LHCN-M2 (cell line): ENCODE results near the gene AMMECR1L. TPM values are rescaled to one million over a fixed set of nuclear protein-coding genes. Genes with fewer than 3 reads are reported as not detected.
"Not testable (repeated sequence)": the region's sequence is repeated elsewhere in the genome, so short reads cannot be mapped to it uniquely, and the experiment has no call there.

Source experiments
- DNase-seq: peaks from one replicate; pipeline ENCODE4 v3.0.0-alpha.2; 2012; ENCODE audit warnings: low read depth
- polyA plus RNA-seq: library from polyadenylated mRNA; unstranded; fragments of >200 nt; gene quantifications from one replicate; pipeline ENCODE4 v1.2.1, GENCODE V29; 2012; ENCODE audit warnings: missing spikeins
- total RNA-seq: library from RNA; depleted of rRNA; stranded (reverse); fragments of >200 nt; gene quantifications from 2 replicates; pipeline ENCODE4 v1.2.3, GENCODE V29; 2014; rRNA removed

The AMMECR1L gene
- 7.9 and 10.4 TPM in 2 replicates for total RNA-seq
- 7.8 TPM for polyA plus RNA-seq

DNA sequence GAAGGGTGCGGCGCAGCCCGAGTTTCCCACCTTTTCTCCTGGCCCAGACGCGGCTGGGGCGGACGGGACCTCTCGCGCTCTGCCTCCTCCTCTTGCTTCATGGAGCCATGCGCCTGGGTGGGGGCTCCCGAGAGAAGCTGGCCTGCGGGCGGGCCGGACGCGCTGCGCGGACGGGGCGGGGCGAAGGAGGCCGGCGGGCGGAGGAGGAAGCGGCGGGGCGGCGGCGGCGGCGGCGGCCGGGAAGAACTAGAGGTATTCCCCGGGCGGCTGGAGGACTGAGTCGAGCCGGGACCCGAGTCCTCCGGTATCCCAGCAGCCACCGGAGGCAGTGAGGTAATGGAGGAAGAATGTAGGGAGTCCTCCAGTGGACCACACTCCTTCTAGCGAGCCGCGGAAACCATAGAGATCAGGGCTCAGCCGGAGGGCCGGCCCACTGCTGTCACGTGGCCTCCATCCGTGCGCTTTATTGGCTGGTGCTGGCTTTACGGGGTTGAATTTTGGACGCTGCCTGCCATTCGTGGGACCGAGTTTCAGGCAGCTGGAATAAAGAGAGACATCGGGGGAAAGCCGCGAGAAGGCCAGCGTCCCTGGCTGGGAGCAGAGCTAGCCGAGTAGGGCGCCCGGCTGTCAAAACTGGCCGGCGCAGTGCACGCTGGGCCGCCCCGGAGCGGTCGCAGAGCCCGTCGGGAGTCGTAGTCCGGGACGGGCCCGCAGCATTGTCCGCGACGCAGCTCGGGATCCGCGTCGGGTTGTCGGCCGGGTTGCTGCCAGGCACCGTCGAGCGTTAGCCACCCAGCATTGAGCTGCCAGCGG, at the start of gene AMMECR1L:
AMMECR1L (minus strand) TSS at position 177 of the 813 bp plus-strand sequence. CDS start 11,722 bp downstream, outside the sequence.
- DNase-seq, result peak; percentile 62

DNA sequence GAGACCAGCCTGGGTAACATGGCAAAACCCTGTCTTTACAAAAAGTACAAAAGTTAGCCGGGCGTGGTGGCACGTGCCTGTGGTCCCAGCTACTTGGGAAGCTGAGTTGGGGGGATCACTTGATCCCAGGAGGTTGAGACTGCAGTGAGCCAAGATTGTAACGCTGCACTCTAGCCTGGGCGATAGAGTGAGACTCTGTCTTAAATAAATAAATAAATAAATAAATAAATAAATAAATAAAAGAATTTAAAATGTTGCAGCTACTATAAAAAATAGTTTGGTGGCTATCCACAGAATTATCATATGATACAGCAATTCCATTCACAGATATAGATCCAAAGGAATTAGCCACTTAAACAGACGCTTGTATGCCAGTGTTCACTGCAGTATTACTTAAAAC, 49.6 kb upstream of the AMMECR1L start:
- no peak for DNase-seq

DNA sequence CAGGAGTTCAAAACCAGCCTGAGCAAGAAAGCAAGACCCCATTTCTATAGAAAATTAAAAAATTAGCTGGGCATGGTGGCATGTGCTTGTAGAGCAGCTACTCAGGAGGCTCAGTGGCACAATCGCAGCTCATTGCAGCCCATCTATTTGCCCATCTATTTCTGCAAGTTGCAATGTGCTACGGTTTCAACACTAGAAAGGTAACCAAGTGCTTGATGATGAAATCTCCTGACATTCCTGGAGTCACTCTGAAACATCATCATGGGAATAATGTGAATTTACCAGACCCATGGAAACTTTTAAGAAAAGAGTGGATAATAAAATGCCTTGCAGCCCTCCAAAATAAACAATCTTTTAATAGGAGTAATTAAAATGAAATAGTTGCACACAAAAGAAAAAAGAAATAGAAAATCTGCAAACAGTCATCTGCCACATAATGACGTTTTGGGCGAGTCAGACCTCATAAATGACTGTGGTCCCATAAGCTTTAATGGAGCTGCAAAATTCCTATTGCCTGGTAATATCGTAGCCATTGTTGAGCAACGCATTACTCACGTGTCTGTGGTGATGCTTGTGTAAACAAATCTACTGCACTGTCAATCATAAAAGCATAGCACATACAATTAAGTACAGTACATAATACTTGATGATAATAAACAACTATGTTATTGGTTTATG, 46.6 kb upstream of the AMMECR1L start:
- peak; percentile 84 for DNase-seq

DNA sequence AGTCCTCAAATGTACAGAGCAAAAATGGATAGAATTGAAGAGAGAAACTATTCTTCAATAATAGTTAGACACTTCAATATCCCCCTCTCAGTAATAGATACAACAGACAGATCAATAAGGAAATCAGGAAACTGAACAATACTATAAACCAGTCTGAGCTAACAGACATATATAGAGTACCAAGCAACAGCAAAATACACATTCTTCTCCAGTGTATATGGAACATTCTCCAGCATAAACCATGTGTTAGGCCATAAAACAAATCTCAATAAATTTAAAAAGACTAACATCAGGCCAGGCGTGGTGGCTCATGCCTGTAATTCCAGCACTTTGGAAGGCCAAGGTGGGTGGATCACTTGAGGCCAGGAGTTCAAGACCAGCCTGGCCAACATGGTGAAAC, 43.7 kb upstream of the AMMECR1L start:
- DNase-seq, result no peak

DNA sequence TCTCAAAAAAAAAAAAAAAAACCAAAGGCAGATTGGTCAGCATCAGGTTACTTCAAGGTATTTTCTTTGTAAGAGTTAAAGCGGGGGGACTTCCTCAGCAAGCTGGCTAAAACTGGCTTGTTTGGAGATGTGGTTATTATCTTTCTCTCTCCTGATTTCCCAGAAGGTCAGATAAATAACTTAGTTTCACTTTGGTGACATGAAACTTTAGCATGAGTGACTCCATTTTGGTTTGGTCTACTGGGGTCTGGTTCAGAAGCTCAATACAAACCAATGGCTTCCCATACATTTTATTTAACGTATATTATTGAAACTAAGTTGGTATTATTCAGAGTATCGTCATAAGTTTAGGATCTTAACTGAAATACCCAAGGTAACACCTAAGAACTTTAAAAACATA, 41.6 kb upstream of the AMMECR1L start:
- no peak for DNase-seq

DNA sequence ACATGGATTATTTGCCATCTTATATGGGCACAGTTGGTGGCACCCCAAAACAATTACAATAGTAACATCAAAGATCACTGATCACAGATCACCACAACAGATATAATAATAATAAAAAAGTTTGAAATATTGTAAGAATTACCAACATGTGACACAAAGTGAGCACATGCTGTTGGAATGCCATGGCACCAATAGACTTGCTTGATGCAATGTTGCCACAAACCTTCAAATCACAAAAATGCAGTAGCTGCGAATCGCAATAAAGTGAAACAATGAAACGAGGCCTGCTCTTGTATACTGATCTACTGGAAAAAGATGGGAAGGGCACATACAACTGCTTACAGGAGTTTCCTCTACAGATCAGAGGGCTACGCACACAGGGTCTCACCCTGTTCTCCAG, 32.2 kb upstream of the AMMECR1L start:
- DNase-seq, result peak; percentile 15

DNA sequence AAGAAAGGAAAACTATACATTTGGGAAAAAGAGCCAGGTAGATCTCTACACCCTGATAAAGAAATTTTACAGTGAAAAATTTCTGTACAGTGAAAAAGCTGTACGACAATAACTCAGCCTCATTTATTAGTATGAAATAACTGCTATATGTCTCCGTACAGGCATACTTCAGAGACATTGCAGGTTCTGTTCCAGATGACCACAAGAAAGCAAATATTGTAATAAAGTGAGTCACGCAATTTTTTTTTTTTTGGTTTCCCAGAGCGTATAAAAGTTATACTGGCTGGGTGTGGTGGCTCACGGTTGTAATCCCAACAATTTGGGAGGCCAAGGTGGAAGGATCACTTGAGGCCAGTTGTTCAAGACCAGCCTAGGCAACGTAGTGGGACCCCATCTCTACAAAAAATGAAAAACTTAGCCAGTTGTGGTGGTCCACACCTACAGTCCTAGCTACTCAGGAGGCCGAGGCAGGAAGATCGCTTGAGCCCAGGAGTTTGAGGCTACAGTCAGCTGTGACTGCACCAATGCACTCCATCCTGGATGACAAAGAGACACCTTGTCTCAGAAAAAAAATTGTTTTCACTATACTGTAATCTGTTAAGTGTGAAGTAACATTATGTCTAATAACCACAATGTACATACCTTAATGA, 28.2 kb upstream of the AMMECR1L start:
- peak; percentile 18 for DNase-seq

DNA sequence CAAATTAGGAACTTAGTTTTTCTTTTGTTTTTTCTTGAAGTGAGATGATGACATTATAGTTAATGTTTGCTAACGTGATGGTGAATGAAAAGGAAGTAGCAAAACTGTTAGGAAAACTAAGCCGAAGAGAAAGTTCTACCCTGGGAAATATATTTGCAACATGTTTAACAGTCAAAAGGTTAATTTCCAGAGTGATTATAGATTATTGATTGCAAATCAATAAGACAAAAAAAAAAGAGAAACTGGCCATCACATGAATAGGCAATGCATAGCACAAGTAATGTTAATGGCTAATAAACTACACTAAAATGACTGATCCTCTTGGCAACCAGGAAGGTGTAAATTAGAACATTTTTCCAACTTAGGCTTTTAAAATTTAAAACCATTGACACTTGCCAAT, 26.0 kb upstream of the AMMECR1L start:
- DNase-seq, result no peak

DNA sequence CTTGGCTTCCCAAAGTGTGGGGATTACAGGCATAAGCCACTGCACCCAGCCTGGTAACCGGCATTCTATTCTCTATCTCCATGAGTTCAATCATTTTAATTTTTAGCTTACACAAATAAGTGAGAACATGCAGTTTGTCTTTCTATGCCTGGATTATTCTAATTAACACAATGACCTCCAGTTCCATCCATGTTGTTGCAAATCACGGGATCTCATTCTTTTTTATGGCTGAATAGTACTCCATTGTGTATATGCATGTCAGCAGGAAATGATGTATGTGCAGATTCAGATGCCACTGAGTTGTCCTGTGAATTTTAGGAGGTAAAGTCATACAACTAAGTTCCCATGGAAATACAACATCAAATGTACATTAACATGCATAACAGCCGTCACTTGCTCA, 24.7 kb upstream of the AMMECR1L start:
- no peak for DNase-seq

DNA sequence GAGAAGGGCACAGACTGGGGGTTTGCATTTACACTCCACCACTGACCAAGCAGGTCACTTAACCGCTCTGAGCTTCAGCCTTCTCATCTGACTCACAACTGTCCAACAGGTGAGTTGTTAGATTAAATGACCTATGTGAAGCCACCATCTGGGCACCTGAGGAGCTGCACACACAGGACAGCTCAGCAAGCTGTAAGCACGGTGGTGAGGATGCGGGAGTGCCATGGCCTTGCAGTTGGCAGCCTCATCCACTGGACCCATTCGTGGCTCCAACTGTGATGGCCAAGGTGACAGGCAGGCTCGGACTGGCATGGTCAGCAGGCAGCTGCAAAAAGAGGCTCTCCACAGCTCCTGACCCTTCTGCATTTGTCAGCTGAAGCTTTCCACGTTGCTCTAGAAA, 23.3 kb upstream of the AMMECR1L start:
- DNase-seq, result no peak

DNA sequence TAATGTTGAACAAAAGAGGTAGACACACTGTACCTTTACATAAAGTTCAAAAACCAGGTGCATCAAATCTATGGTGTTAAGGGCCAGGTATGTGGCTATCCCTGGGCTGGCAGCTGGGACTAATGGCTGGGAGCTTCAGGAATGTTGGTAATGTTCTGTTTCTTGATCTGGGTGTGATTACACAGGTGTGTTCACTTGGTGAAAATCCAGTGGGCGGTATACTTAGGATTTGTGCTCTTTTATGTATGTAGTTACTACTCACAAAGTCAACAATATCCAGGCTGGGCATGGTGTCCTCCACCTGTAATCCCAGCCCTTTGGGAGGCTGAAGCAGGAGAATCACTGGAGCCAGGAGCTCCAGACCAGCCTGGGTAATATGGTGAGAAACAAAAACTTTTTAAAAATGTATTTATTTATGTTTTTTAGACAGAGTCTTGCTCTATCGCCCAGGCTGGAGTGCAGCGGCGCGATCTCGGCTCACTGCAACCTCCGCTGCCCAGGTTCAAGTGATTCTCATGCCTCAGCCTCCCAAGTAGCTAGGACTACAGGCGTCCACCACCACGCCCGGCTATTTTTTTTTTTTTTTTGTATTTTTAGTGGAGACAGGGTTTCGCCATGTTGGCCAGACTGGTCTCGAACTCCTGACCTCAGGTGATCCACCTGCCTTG, 22.1 kb upstream of the AMMECR1L start:
- not testable (repeated sequence) for DNase-seq

DNA sequence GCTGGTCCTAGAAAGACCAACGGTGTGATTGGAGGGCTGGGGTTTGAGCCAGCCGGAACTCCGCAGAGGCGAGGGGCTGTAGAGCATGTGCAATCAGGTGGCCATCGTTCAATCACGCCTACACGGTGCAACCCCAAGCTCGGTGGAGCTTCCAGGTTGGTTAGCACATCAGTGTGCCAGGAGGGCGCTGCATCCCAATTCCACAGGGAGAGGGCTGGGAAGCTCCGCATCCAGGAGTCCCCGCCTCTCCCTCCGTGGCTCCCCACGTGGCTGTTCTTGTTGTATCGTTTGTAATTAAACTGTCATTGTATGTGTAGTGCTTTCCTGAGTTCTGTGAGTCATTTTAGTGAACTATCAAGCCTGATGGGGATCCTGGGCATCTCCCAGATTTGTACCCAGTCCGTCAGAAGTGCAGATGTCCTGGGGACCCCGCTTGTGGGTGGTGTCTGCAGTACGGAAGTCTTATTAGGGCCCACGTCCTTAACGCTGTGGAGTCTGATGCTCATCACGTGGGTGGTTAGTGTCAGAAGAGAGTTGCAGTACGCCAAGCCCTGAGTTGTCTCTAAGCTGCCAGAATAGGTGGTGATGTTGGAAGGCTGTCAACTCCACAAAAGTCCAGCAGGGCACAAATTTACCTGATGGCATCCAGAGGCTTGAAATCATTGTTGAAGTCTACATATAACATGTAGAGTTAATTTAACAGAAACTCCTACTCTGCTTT, 20.6 kb upstream of the AMMECR1L start:
- no peak for DNase-seq

DNA sequence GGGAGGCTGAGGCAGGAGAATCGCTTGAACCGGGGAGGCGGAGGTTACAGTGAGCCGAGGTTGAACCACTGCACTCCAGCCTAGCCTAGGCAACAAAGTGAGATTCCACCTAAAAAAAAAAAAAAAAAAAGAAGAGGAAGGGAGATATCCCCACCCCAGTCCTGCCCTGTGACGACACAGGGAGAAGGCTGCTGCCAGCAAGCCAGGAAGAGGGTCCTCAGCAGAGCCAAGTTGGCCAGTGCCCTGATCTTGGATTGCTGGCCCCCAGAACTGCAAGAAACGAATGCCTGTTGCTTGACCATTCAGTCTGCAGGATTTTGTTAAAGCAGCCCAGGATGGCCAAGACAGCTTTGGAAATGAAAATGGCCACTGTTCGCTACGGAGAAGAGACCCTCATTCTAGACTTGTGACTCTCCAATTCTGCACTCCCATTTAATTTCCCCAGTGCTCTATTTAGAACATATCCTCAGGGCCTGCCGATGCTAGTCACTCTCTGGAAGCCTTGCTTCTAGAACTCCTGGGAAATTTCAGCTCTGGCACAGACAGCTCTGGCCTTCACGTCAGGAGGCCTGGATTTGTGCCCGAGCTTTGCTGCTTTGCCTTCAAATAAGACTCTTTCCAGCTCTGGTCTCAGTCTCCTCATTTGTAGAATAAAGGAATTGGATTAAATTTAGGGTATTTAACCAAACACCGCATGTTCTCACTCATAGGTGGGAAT, 15.7 kb upstream of the AMMECR1L start:
- no peak for DNase-seq

DNA sequence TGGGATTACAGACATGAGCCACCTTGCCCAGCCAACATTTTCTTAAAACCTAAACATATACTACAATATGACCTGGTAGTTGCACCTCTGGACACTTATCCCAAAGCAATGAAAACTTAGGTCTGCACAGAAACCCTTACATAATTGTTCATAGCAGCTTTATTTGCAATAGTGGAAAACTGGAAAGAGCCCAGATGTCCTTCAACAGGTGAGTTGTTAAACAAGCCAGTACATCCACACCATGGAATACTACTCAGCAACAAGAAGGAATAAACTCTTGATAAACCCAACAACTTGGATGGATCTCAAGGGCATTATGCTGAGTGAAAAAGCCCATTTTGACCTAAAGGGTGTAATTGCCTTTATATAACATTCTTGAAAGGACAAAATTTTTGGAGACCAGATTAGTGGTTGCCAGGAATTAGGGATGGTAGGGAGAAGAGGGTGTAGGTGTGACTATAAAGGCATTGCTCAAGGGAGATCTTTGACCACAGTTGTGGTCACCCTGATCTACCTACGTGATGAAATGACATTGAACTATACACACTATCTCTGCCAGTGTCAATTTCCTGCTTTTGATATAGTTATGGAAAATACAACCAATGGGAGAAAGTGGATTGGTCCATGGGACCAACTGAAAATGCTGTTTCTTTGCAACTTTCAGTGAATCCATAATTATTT, 11.9 kb upstream of the AMMECR1L start:
- DNase-seq, result no peak

DNA sequence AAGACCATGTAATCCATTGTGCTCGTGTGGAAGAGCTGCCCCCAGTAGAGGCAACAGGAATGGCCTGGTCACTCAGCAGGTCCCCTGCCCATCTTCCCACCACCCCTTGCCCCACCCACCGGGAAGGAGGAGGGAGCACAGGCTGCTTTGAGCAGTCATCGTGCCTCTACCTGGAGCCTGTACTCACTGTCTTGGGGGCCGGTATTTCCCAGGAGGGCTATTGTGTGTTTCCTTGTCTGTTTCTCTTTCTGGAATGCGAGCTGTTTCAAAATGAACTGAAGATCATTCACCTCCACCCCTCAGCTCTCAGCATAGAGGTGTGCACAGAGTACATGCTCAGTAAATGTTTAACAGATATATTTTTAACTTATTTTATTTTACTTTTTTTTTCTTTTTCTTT, 7.7 kb upstream of the AMMECR1L start:
- DNase-seq, result no peak

DNA sequence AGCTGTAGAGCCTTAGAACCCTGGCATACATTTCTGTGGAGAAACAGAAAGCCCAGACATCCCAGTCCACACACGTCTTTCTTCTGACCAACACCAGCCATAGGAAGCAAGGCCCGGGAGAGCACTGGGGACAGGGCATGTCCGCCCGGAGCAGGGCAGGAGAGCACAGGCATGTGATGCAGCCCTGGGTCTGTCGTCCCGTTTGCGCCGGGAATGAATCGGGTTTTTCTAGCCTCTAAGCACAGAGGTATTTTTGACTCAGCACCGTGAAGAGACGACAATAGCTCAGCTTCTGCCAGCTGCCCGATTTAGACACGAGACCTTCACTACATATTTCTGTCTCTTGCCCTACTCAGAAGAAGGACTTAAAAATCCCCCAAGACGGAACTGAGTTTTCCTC, 7.3 kb upstream of the AMMECR1L start:
- DNase-seq, result no peak

DNA sequence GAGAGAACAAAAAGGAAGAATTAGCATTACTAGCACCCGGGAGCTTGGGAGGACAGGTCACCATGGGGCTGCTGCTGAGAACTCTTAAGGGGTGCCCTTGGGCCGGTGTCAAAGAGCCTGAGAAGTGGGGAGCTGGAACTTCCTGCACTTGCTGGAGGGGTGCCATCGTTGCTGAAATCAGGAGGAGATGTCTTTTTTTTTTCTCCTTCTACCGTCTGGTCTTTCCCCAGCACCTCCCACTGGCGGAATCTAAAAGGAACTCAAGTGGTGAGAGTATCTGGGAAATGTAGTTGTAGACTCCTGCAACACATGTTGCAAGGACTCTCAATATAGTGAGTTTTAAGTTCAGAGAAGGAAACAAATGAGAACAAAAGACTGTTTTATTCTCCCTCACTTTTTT, 6.1 kb upstream of the AMMECR1L start:
- no peak for DNase-seq

DNA sequence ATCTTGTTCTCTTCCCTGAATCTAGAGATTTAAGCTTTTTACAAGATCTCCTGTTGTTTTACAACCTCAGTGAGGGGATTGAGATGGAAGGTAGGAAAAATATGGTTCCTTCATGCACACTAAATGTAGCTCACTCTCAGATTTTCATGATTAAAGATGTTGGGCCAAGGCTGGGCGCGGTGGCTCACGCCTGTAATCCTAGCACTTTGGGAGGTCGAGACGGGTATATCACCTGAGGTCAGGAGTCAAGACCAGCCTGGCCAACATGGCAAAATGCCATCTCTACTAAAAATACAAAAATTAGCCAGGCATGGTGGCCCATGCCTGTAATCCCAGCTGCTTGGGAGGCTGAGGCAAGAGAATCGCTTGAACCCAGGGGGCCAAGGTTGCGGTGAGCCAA, 5.0 kb upstream of the AMMECR1L start:
- not testable (repeated sequence) for DNase-seq

DNA sequence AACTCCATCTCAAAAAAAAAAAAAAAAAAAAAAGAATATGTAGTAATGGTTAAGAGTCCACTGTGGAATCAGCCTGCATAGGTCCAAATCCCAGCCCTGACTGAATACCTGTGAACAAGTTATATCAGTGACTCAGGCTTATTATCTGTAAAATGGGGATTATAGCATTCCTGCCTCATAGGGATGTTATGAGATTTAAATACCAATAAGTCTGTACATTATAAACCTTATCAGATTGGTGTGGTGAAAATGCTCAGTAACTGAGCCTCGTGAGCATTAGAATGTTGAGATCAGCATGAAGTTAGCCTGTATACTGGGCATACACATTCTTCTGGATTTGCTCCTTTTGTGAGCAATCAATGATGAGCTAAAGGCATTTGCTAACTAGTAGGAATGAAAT, 3.0 kb upstream of the AMMECR1L start:
- DNase-seq, result no peak

DNA sequence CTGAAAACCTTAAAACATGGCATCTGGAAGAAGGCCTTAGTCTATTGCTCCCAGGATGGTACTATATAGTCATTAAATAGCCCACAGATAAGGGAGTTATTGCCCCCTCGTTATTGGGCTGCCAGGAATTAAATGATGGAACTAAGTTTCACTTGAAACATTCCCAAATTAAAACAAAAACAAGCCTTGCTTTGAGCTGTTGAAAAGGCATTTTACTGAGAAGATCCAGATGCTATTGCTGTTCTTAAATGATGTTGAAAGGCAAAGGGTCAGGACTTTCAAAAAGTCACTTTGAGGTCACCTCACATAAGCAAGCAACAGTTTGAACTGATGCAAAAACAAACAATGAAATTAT, 2.0 kb upstream of the AMMECR1L start:
- no peak for DNase-seq
